Keratinocyte (primary cell): ENCODE data around the gene SEMA4D.

Experiments used
- EZH2 ChIP-seq: IDR thresholded peaks from one replicate; pipeline ENCODE4 v1.6.1; 2012; ENCODE audit warnings: inconsistent platforms, mild to moderate bottlenecking, low read length, moderate library complexity
- TF ChIP-seq, protein P1 (sequence below), 3 experiments: IDR thresholded peaks in 1 of 3; conservative IDR thresholded peaks in 1 of 3; optimal IDR thresholded peaks in 1 of 3; 2 replicates in 2 of 3; 3 replicates in 1 of 3; pipeline versions ENCODE3 to v1.5.1; 2011; ENCODE audit warnings: low read length in 3 of 3, mild to moderate bottlenecking in 3 of 3, moderate library complexity in 2 of 3, control low read depth in 1 of 3, inconsistent platforms in 1 of 3; ENCODE audit not compliant: insufficient read depth in 2 of 3; ENCODE audit errors: extremely low read depth in 1 of 3

DNA sequence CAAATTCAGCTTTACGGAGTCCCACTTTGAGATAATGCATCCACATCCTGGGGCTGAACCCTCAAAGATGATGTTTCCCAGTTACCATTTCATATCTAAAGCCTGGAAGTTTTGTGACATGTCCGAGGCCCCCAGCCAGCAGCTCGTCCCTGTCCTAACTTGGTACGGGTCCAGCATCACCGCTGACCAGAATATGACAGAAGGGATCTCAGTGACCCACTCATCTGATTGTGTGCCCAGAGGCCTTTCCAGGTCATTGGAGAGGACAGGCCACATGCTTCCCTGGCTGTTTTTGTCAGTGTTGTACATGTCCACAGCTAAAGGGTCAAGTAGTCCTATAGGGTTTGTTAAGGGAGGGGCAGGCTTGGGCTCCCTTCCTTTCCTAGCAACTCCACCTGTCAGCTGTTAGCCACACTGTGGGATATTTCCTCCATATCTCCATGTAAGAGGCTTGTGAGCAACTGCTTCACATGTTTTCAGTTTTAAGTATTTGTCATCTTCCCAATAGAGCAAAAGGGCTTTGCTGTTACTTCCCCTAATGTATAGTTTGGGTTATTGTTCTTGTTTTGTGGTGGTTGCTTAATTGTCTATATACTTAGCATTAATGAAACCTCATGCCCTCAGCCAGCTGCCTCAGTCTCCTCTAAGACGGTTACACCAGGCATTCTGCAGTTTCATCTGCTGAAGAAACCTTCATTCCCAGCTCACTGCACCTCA is 146.2 kb downstream of the SEMA4D start:
- TF ChIP-seq, protein P1, sequence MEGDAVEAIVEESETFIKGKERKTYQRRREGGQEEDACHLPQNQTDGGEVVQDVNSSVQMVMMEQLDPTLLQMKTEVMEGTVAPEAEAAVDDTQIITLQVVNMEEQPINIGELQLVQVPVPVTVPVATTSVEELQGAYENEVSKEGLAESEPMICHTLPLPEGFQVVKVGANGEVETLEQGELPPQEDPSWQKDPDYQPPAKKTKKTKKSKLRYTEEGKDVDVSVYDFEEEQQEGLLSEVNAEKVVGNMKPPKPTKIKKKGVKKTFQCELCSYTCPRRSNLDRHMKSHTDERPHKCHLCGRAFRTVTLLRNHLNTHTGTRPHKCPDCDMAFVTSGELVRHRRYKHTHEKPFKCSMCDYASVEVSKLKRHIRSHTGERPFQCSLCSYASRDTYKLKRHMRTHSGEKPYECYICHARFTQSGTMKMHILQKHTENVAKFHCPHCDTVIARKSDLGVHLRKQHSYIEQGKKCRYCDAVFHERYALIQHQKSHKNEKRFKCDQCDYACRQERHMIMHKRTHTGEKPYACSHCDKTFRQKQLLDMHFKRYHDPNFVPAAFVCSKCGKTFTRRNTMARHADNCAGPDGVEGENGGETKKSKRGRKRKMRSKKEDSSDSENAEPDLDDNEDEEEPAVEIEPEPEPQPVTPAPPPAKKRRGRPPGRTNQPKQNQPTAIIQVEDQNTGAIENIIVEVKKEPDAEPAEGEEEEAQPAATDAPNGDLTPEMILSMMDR (optimal IDR thresholded peaks at IDR 0.05 in 1 of 3, IDR thresholded peaks at IDR 0.05 in 1 of 3, conservative IDR thresholded peaks at IDR 0.05 in 1 of 3; ENCODE audit: extremely low read depth in 1 of 3, insufficient read depth in 2 of 3, low read length in 3 of 3) = no peak
- no peak for TF ChIP-seq EZH2
